Stimulated activated CD8-positive, alpha-beta memory T cell treated with anti-CD3 and anti-CD28 coated beads, Interleukin-7, amount 100 ng/mL, for 4 hours (primary cell): ENCODE measurements around the gene ANKK1.

Source experiments
- DNase-seq, 2 donors: peaks; one replicate each; pipeline ENCODE4 v3.0.0-alpha.2; 2020; ENCODE audit warnings: low read depth in 2 of 2

The ANKK1 gene

GRCh38 chr11:113377681-113378412 is 9.7 kb upstream of the ANKK1 start:
- DNase-seq: no peak

GRCh38 chr11:113378692-113379091 is 8.9 kb upstream of the ANKK1 start:
- DNase-seq: no peak

GRCh38 chr11:113382121-113382520 is 5.5 kb upstream of the ANKK1 start:
- DNase-seq: no peak

- no peak for DNase-seq
These were observed 3.0 kb upstream of the ANKK1 start for GRCh38 chr11:113384551-113384950.

- DNase-seq: no peak
These were observed 1.8 kb upstream of the ANKK1 start for GRCh38 chr11:113385749-113386148.

- DNase-seq: no peak
These were observed 713 bp upstream of the ANKK1 start for GRCh38 chr11:113386866-113387265.

GRCh38 chr11:113389272-113389671 is 1.7 kb downstream of the ANKK1 start:
- no peak for DNase-seq

GRCh38 chr11:113392236-113392921 is 4.8 kb downstream of the ANKK1 start:
- DNase-seq: no peak

- DNase-seq: no peak
These were observed 6.0 kb downstream of the ANKK1 start for GRCh38 chr11:113393501-113393985.

- DNase-seq: no peak
These were observed 7.3 kb downstream of the ANKK1 start for GRCh38 chr11:113394919-113395318.

GRCh38 chr11:113395782-113396336 is 8.3 kb downstream of the ANKK1 start:
- no peak for DNase-seq

- DNase-seq: no peak
These were observed 9.1 kb downstream of the ANKK1 start for GRCh38 chr11:113396690-113397089.

GRCh38 chr11:113397212-113397611 is 9.6 kb downstream of the ANKK1 start:
- DNase-seq: no peak

- no peak for DNase-seq
These were observed 10.2 kb downstream of the ANKK1 start for GRCh38 chr11:113397821-113398220.

GRCh38 chr11:113398669-113399430 is 11.3 kb downstream of the ANKK1 start:
- DNase-seq: no peak

GRCh38 chr11:113400631-113401230 is 13.2 kb downstream of the ANKK1 start:
- DNase-seq: no peak

- DNase-seq: no peak
These were observed 14.1 kb downstream of the ANKK1 start for GRCh38 chr11:113401718-113402117.

GRCh38 chr11:113404859-113405430 is 17.4 kb downstream of the ANKK1 start:
- DNase-seq: no peak

- DNase-seq: no peak
These were observed 18.3 kb downstream of the ANKK1 start for GRCh38 chr11:113405724-113406478.

- no peak for DNase-seq
These were observed 19.6 kb downstream of the ANKK1 start for GRCh38 chr11:113407163-113407562.

- no peak for DNase-seq
These were observed 20.6 kb downstream of the ANKK1 start for GRCh38 chr11:113408206-113408605.
